ENCODE data around the gene HIBADH. TPM values are rescaled to one million over a fixed set of nuclear protein-coding genes. Genes with fewer than 3 reads are reported as not detected.
A peak's percentile ranks its signal among the peaks of the same experiment; 100 is the strongest.

The HIBADH gene
- total and polyA plus RNA-seq, 2 of the 4 experiments (the other 2 are of a cell fraction) = 36.6 to 52.5 TPM

GRCh38 chr7:27560706-27561235 lies 101.9 kb downstream of the HIBADH start:
- H3K9me3 ChIP-seq (ENCODE audit: control insufficient read depth, insufficient read depth, low read length) = peaks cover 2% of the 10 kb centered on the region; the same call in 1 of the 2 replicates
- no peak overlapping the region for H3K27ac ChIP-seq (ENCODE audit: insufficient read depth, low read length)
- no peak overlapping the region for H4K5ac ChIP-seq (ENCODE audit: low read depth, low read length)
- intact Hi-C loops (cut with micrococcal nuclease) = loop anchor here (10.0 kb wide), 1 partner anchor 196 kb away; no protein-coding TSS in a partner anchor
- no peak overlapping the region for H2BK20ac ChIP-seq (ENCODE audit: low read depth, low read length)
- no peaks in the 10 kb centered on the region for H3K4me1 ChIP-seq (ENCODE audit: control insufficient read depth, insufficient read depth, low read length)
- no peak overlapping the region for H3K4me3 ChIP-seq (ENCODE audit: insufficient read depth, low read depth, low read length)
- H3K36me3 ChIP-seq (ENCODE audit: control insufficient read depth, insufficient read depth, low read length) = no peaks in the 10 kb centered on the region
- no peak for TF ChIP-seq POLR2A (IDR thresholded peaks at IDR 0.05; ENCODE audit: low read depth, low read length)
- TF ChIP-seq CHD1 (IDR thresholded peaks at IDR 0.05; ENCODE audit: low read depth, low read length) = no peak
- peak; percentile 62 for TF ChIP-seq FOS (IDR thresholded peaks at IDR 0.05; ENCODE audit: low read depth, low read length)
- TF ChIP-seq CEBPB (IDR thresholded peaks at IDR 0.05; ENCODE audit: low read depth, low read length) = 0 out of 2 replicates have a peak, but pooled peaks have one; percentile 18
- peak; percentile 8 for TF ChIP-seq RCOR1 (IDR thresholded peaks at IDR 0.05; ENCODE audit: insufficient replicate concordance, low read length)
- TF ChIP-seq SMC3 (IDR thresholded peaks at IDR 0.05; ENCODE audit: low read depth, low read length) = no peak
- TF ChIP-seq MAFK (IDR thresholded peaks at IDR 0.05; ENCODE audit: low read depth, low read length) = peak; percentile 19; the same call in 1 of the 2 replicates
- TF ChIP-seq BHLHE40 (IDR thresholded peaks at IDR 0.05; ENCODE audit: low read depth, low read length) = peak; percentile 43; the same call in 1 of the 2 replicates
- TF ChIP-seq USF2 (IDR thresholded peaks at IDR 0.05; ENCODE audit: low read depth, low read length) = no peak
- H3K9ac ChIP-seq (ENCODE audit: low read depth, low read length) = no peak overlapping the region
- no peak overlapping the region for H4K8ac ChIP-seq (ENCODE audit: low read depth in 2 of 2, low read length in 2 of 2)
- H3K4ac ChIP-seq (ENCODE audit: low read depth, low read length) = no peak overlapping the region
- CTCF ChIA-PET = no interaction called here
- dilution Hi-C loops (cut with HindIII; ENCODE audit: low sequenced_read_pairs, unreplicated experiment) = no loop called here
- no peak overlapping the region for H3K56ac ChIP-seq (ENCODE audit: extremely low read depth, insufficient read depth, low read length)
- peak overlapping the region; percentile 60 for H2BK5ac ChIP-seq (ENCODE audit: low read depth, low read length, poor library complexity, severe bottlenecking)
- H2BK15ac ChIP-seq (ENCODE audit: low read depth, low read length) = no peak overlapping the region
- H3K18ac ChIP-seq (ENCODE audit: low read depth, low read length) = no peak overlapping the region
- no peak overlapping the region for H2AFZ ChIP-seq (replicated peaks; ENCODE audit: low read length, poor library complexity)
- H3K27me3 ChIP-seq (ENCODE audit: control insufficient read depth, insufficient read depth, low read length) = no peaks in the 10 kb centered on the region
- H2BK120ac ChIP-seq (ENCODE audit: low read depth, low read length) = no peak overlapping the region
- POLR2A ChIA-PET (ENCODE audit: unreplicated experiment) = no interaction called here
- ATAC-seq (ENCODE audit: low read depth) (peak; percentile 95), DNase-seq (peak; percentile 91)
- no peak overlapping the region for H4K91ac ChIP-seq (ENCODE audit: insufficient read depth, low read depth, low read length)
- H2AK9ac ChIP-seq (replicated peaks; ENCODE audit: low read depth, low read length, poor library complexity) = no peak overlapping the region
- H3K9me1 ChIP-seq (ENCODE audit: insufficient read depth, low read length) = 0 out of 2 replicates have a peak, but pooled peaks cover 2% of the 10 kb centered on the region
- in situ Hi-C loops (cut with MboI; ENCODE audit: low sequenced_read_pairs) = no loop called here
- BruUV-seq (replicated peaks) = no TSS peak
- no peak overlapping the region for H3K23ac ChIP-seq (ENCODE audit: low read depth, low read length)
- H3K4me2 ChIP-seq (ENCODE audit: low read depth, low read length) = peak overlapping the region; percentile 17; the same call in 1 of the 2 replicates
- H3K79me1 ChIP-seq (ENCODE audit: low read depth in 1 of 2, low read length in 2 of 2) = no peaks in the 10 kb centered on the region
- H4K20me1 ChIP-seq (ENCODE audit: insufficient read depth, low read length) = no peaks in the 10 kb centered on the region
- H2AK5ac ChIP-seq (ENCODE audit: low read depth, low read length) = no peak overlapping the region
- H3K14ac ChIP-seq (replicated peaks; ENCODE audit: low read depth, low read length) = no peak overlapping the region

Measured in IMR-90 (cell line).